Natural killer cell (primary cell): ENCODE measurements around the gene WWTR1. TPM values are rescaled to one million over a fixed set of nuclear protein-coding genes. Genes with fewer than 3 reads are reported as not detected.

Source experiments
- ATAC-seq, 3 donors: fragments of 150-1000 bp in 2 of 3; fragments of 200-7000 bp in 1 of 3; cut with Tn5 transposase; 1 replicate in 1 of 3; 2 replicates in 2 of 3; pipeline ENCODE4 v1.10.0; 2021; ENCODE audit warnings: mild to moderate bottlenecking in 2 of 3, moderate library complexity in 2 of 3
- DNase-seq, 2 donors: peaks; one replicate each; pipeline versions ENCODE4 v3.0.0 to v3.0.0-alpha.2; 2013 to 2021; ENCODE audit warnings: mixed read lengths in 1 of 2
- H3K27ac ChIP-seq: one replicate; pipeline ENCODE4 v1.5.1; 2013; ENCODE audit warnings: mild to moderate bottlenecking, low read length
- H3K27me3 ChIP-seq: one replicate; pipeline ENCODE4 v1.6.1; 2013; ENCODE audit warnings: low read length; ENCODE audit not compliant: control insufficient read depth, insufficient read depth
- H3K36me3 ChIP-seq: one replicate; pipeline ENCODE4 v1.6.1; 2013; ENCODE audit warnings: low read length; ENCODE audit not compliant: control insufficient read depth, insufficient read depth
- H3K4me1 ChIP-seq: one replicate; pipeline ENCODE4 v1.6.1; 2013; ENCODE audit warnings: low read length; ENCODE audit not compliant: control insufficient read depth, insufficient read depth
- H3K4me3 ChIP-seq: one replicate; pipeline ENCODE4 v1.5.1; 2013; ENCODE audit warnings: low read length
- H3K9me3 ChIP-seq: one replicate; pipeline ENCODE4 v1.6.1; 2013; ENCODE audit warnings: low read length; ENCODE audit not compliant: control insufficient read depth, insufficient read depth
- H3K27ac Mint-ChIP-seq, 2 donors: one replicate each; pipeline ENCODE4 v1.8.0; 2022; ENCODE audit warnings: mild to moderate bottlenecking in 2 of 2, mixed read lengths in 2 of 2, moderate library complexity in 1 of 2
- H3K27me3 Mint-ChIP-seq, 2 donors: one replicate each; pipeline ENCODE4 v1.8.0; 2022; ENCODE audit warnings: low read depth in 2 of 2, mixed read lengths in 2 of 2
- H3K36me3 Mint-ChIP-seq: one replicate; pipeline ENCODE4 v1.8.0; 2022; ENCODE audit warnings: mixed read lengths
- H3K4me1 Mint-ChIP-seq, 2 donors: one replicate each; pipeline ENCODE4 v1.8.0; 2022; ENCODE audit warnings: mixed read lengths in 2 of 2
- H3K4me3 Mint-ChIP-seq: one replicate; pipeline ENCODE4 v1.8.0; 2022; ENCODE audit warnings: mild to moderate bottlenecking, moderate library complexity, mixed read lengths
- H3K9me3 Mint-ChIP-seq, 2 donors: one replicate each; pipeline ENCODE4 v1.8.0; 2022; ENCODE audit warnings: mixed read lengths in 2 of 2
- CTCF ChIP-seq: fragments of 200-600 bp; IDR thresholded peaks from one replicate; pipeline ENCODE4 v1.8.0; 2022; ENCODE audit warnings: antibody characterized with exemption
- WGBS: methylation state at CpG from one replicate; pipeline ENCODE4 v1.1.7; 2013; ENCODE audit warnings: missing lambda C conversion rate; ENCODE audit not compliant: insufficient coverage; 5-methylcytosine and 5-hydroxymethylcytosine counted together
- intact Hi-C: fragments of 100-400 bp; cut with micrococcal nuclease; formaldehyde crosslinking; loops from one replicate; pipeline ENCODE4 v1.14.2; 2022
- total RNA-seq, 4 donors: library from RNA; stranded (reverse); fragments of 120-200 nt in 1 of 4; gene quantifications; one replicate each; pipeline versions ENCODE4 v1.2.3 to v1.2.4, GENCODE V29; 2013 to 2022

The WWTR1 gene
- total RNA-seq, 3 donors from 2014 or later (not counting 1 experiment from before 2014, with no cell fraction given): 0.72 to 1.1 (median 0.73) TPM

DNA sequence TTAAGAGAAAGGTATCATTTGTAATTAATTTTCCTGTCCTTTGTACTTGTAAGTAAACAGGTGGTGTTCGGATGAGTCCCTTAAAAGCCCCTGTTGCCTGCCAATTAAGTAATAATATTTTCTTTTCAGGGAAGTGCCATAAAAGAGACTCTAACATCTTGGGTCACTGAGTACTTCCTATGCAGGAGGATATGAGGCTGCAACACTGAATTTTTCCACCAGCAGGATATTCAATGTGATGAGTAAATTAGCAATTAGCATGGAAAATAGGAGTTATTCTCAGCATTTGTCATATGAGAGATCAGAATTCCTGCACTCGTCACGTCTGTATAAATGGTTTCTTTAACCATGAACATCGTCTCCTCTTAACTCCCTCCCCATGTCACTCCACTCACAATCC, 45.4 kb downstream of the WWTR1 start:
- no peaks in the 10 kb centered on the region for H3K36me3 ChIP-seq
- WGBS: 95% methylated on average over 4 of the region's 4 CpGs
- H3K27me3 ChIP-seq: no peaks in the 10 kb centered on the region
- H3K36me3 Mint-ChIP-seq: no peaks in the 10 kb centered on the region
- H3K4me3 ChIP-seq: no peak overlapping the region
- H3K4me1 Mint-ChIP-seq: no peaks in the 10 kb centered on the region
- no peak for TF ChIP-seq CTCF
- no peaks in the 10 kb centered on the region for H3K9me3 ChIP-seq
- intact Hi-C loops: no loop called here
- H3K27me3 Mint-ChIP-seq: peaks cover 7 to 25% of the 10 kb centered on the region in 2 donors
- DNase-seq (no peak), ATAC-seq (no peak)
- H3K27ac Mint-ChIP-seq: no peak overlapping the region
- no peaks in the 10 kb centered on the region for H3K9me3 Mint-ChIP-seq
- H3K4me1 ChIP-seq: no peaks in the 10 kb centered on the region
- no peak overlapping the region for H3K27ac ChIP-seq
- no peak overlapping the region for H3K4me3 Mint-ChIP-seq

DNA sequence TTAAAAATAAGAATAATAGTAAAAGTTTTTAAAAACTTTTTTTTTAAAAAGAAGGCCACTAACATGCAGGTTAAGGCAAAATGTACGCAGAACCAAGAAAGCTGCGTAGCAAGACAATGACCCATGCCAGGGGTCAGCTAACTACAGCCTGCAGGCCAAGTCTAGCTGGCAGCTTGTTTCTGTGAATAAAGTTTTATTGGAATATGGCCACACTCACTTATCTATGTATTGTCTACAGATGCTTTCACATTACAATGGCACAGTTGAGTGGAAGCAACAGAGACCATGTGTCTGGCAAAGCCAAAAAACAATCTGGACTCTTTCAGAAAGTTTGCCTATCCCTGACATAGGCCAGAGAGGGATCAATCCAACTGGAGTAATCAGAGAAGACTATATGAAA, 46.7 kb downstream of the WWTR1 start:
- intact Hi-C loops: no loop called here
- Histone ChIP-seq H3K4me1 (no peaks in the 10 kb centered on the region), H3K36me3 (no peaks in the 10 kb centered on the region), H3K27me3 (no peaks in the 10 kb centered on the region), H3K9me3 (no peaks in the 10 kb centered on the region), H3K4me3 (no peak overlapping the region), H3K27ac (no peak overlapping the region)
- no peaks in the 10 kb centered on the region for H3K9me3 Mint-ChIP-seq
- TF ChIP-seq CTCF: no peak
- no peak overlapping the region for H3K4me3 Mint-ChIP-seq
- no peaks in the 10 kb centered on the region for H3K4me1 Mint-ChIP-seq
- 97% methylated on average over 2 of the region's 2 CpGs for WGBS
- H3K36me3 Mint-ChIP-seq: no peaks in the 10 kb centered on the region
- peaks cover 5 to 22% of the 10 kb centered on the region in 2 donors for H3K27me3 Mint-ChIP-seq
- no peak overlapping the region for H3K27ac Mint-ChIP-seq
- DNase-seq (no peak), ATAC-seq (no peak)

GRCh38 chr3:149610351-149611105, 47.3 kb downstream of the WWTR1 start:
- no peak for TF ChIP-seq CTCF
- no peaks in the 10 kb centered on the region for H3K9me3 Mint-ChIP-seq
- 81% methylated on average over 4 of the region's 6 CpGs for whole genome bisulfite sequencing
- DNase-seq (no peak), ATAC-seq (no peak)
- no peaks in the 10 kb centered on the region for H3K9me3 ChIP-seq
- H3K36me3 ChIP-seq: no peaks in the 10 kb centered on the region
- H3K27me3 Mint-ChIP-seq: peaks cover 3 to 16% of the 10 kb centered on the region in 2 donors
- H3K27ac ChIP-seq: no peak overlapping the region
- H3K4me3 Mint-ChIP-seq: no peak overlapping the region
- no peaks in the 10 kb centered on the region for H3K36me3 Mint-ChIP-seq
- H3K27ac Mint-ChIP-seq: no peak overlapping the region
- no peak overlapping the region for H3K4me3 ChIP-seq
- intact Hi-C loops: no loop called here
- H3K4me1 ChIP-seq: no peaks in the 10 kb centered on the region
- H3K4me1 Mint-ChIP-seq: no peaks in the 10 kb centered on the region
- no peaks in the 10 kb centered on the region for H3K27me3 ChIP-seq

DNA sequence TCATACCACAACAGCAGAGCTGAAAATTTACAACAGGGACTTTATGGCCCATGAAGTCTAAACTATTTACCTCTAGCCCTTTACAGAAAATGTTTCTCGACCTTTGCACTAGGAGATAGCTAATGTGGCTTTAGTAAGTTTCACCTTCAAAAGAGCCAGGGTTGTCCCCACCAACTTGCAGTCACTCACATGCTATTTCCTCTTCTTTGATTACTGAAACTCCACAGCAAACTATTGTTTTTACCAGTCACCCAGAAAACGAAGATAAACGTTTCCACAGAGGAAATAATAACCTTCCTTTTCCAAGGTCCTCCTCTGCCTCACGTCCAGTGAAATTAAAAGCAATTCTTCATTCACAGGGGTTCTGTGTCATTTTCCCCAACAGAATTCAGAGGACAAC, 48.2 kb downstream of the WWTR1 start:
- Histone ChIP-seq H3K27me3 (no peaks in the 10 kb centered on the region), H3K36me3 (no peaks in the 10 kb centered on the region), H3K4me3 (no peak overlapping the region), H3K4me1 (no peaks in the 10 kb centered on the region), H3K27ac (no peak overlapping the region), H3K9me3 (no peaks in the 10 kb centered on the region)
- H3K9me3 Mint-ChIP-seq: no peaks in the 10 kb centered on the region
- peaks cover 3 to 9% of the 10 kb centered on the region in 2 donors for H3K27me3 Mint-ChIP-seq
- no peaks in the 10 kb centered on the region for H3K36me3 Mint-ChIP-seq
- H3K4me1 Mint-ChIP-seq: no peaks in the 10 kb centered on the region
- DNase-seq: no peak
- 43% methylated on average over 4 of the region's 4 CpGs for WGBS
- no peak overlapping the region for H3K27ac Mint-ChIP-seq
- no peak for TF ChIP-seq CTCF
- no peak overlapping the region for H3K4me3 Mint-ChIP-seq
- no peak for ATAC-seq
- intact Hi-C loops: no loop called here
